Stomach (tissue), 4 donors: Measurements from ENCODE around the gene KLK13.

Experiments
- POLR2A ChIP-seq, 4 donors: fragments of 450-650 bp; IDR thresholded peaks; one replicate each; pipeline ENCODE4 v1.6.1; 2016; ENCODE audit warnings: antibody characterized with exemption in 4 of 4, control low read depth in 2 of 4, mild to moderate bottlenecking in 1 of 4, moderate library complexity in 1 of 4
- TF ChIP-seq, protein P1 (sequence below), 7 experiments: fragments of 450-650 bp in 4 of 7; fragments of 200-600 bp in 3 of 7; sonication (generic) in 3 of 7; IDR thresholded peaks; one replicate each; pipeline ENCODE4 v1.5.1; 2016 to 2019; ENCODE audit warnings: antibody characterized with exemption in 7 of 7, control low read depth in 2 of 7, mild to moderate bottlenecking in 1 of 7

DNA sequence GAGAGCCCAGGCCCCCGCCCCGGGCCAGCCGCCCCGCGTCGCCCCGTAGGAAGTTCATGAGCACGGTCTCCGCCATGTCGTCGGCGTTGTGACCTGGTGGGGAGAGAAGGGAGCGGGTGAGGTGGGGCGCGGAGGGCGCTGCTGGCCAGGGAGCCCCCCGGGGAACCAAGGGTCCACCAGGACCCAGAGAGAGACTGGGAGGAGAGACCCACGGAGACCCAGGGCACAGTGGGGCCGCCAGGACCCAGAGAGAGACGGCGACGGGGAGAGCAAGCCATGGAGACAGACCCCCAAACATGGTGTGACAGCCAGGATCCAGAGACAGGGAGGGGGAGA lies 34.1 kb upstream of the KLK13 start:
- TF ChIP-seq POLR2A (IDR thresholded peaks at IDR 0.05) = no peak
- TF ChIP-seq, protein P1, sequence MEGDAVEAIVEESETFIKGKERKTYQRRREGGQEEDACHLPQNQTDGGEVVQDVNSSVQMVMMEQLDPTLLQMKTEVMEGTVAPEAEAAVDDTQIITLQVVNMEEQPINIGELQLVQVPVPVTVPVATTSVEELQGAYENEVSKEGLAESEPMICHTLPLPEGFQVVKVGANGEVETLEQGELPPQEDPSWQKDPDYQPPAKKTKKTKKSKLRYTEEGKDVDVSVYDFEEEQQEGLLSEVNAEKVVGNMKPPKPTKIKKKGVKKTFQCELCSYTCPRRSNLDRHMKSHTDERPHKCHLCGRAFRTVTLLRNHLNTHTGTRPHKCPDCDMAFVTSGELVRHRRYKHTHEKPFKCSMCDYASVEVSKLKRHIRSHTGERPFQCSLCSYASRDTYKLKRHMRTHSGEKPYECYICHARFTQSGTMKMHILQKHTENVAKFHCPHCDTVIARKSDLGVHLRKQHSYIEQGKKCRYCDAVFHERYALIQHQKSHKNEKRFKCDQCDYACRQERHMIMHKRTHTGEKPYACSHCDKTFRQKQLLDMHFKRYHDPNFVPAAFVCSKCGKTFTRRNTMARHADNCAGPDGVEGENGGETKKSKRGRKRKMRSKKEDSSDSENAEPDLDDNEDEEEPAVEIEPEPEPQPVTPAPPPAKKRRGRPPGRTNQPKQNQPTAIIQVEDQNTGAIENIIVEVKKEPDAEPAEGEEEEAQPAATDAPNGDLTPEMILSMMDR (IDR thresholded peaks at IDR 0.05) = no peak
